NCI-H82 treated with DMSO at 0.1 percent for 48 hours (cell line): ENCODE results near the gene GPANK1.

Experiments
- DNase-seq: peaks from one replicate; lab custom pipeline; 2025; ENCODE audit not compliant: unreplicated experiment; lab: John Stamatoyannopoulos, UW

Gene GPANK1

GRCh38 chr6:31621320-31621939 lies 43.4 kb downstream of the GPANK1 start:
- DNase-seq, result no peak

GRCh38 chr6:31620586-31621319 lies 44.0 kb downstream of the GPANK1 start, which contains the start of gene PRRC2A:
Gene PRRC2A (plus strand): TSS chr6:31620715. CDS start chr6:31622790, 2,075 bp downstream.
- peak; percentile 70 for DNase-seq

- DNase-seq, result peak; percentile 98
Observed at GRCh38 chr6:31619805-31620585, 44.8 kb downstream of the GPANK1 start.

- DNase-seq, result no peak
Observed at GRCh38 chr6:31617010-31617409, 47.8 kb downstream of the GPANK1 start.

- no peak for DNase-seq
Observed at GRCh38 chr6:31615748-31616147, 49.0 kb downstream of the GPANK1 start.

GRCh38 chr6:31614684-31615578 lies 49.9 kb downstream of the GPANK1 start, which contains the start of gene AIF1:
Gene AIF1 (plus strand): TSS chr6:31615234. CDS start chr6:31615330, 96 bp downstream.
- DNase-seq, result no peak

- DNase-seq, result no peak
Observed at GRCh38 chr6:31614075-31614619, 50.6 kb downstream of the GPANK1 start.
